CD14-positive monocyte (primary cell): Measurements from ENCODE around the gene FAM13A. TPM values are rescaled to one million over a fixed set of nuclear protein-coding genes. Genes with fewer than 3 reads are reported as not detected.

ENCODE experiments used
- DNase-seq, 3 donors: peaks; one replicate each; pipeline ENCODE4 v3.0.0-alpha.2; 2011 to 2022
- H2AFZ ChIP-seq: 2 replicates; pipeline ENCODE4 v1.6.0; 2012; ENCODE audit warnings: mild to moderate bottlenecking, low read depth, low read length, inconsistent platforms; ENCODE audit not compliant: insufficient read depth, poor library complexity, severe bottlenecking
- H3K27ac ChIP-seq, 2 donors: 1 replicate in 1 of 2; 2 replicates in 1 of 2; pipeline ENCODE4 v1.5.1; 2012 to 2013; ENCODE audit warnings: low read length in 2 of 2, control low read depth in 1 of 2, inconsistent platforms in 1 of 2, low read depth in 1 of 2, mild to moderate bottlenecking in 1 of 2
- H3K27me3 ChIP-seq, 2 donors: one replicate each; pipeline versions ENCODE4 v1.6.0 to v1.6.1; 2011 to 2013; ENCODE audit warnings: low read length in 2 of 2; ENCODE audit not compliant: control insufficient read depth in 2 of 2, insufficient read depth in 2 of 2
- H3K36me3 ChIP-seq, 2 donors: replicated peaks in 1 of 2; 1 replicate in 1 of 2; 2 replicates in 1 of 2; pipeline versions ENCODE4 v1.5.1 to v1.6.1; 2012 to 2013; ENCODE audit warnings: low read length in 2 of 2, control low read depth in 1 of 2, inconsistent platforms in 1 of 2, mild to moderate bottlenecking in 1 of 2; ENCODE audit not compliant: insufficient read depth in 2 of 2, control insufficient read depth in 1 of 2
- H3K4me1 ChIP-seq, 2 donors: 1 replicate in 1 of 2; 2 replicates in 1 of 2; pipeline versions ENCODE4 v1.5.1 to v1.6.1; 2012 to 2013; ENCODE audit warnings: low read length in 2 of 2, control low read depth in 1 of 2, inconsistent platforms in 1 of 2, mild to moderate bottlenecking in 1 of 2, moderate library complexity in 1 of 2; ENCODE audit not compliant: insufficient read depth in 2 of 2, control insufficient read depth in 1 of 2
- H3K4me2 ChIP-seq: replicated peaks from 2 replicates; pipeline ENCODE3; 2012; ENCODE audit warnings: low read length, moderate library complexity, mild to moderate bottlenecking; ENCODE audit not compliant: poor library complexity, severe bottlenecking; ENCODE audit errors: extremely low read depth
- H3K4me3 ChIP-seq, 3 experiments: fragments of 200-600 bp in 1 of 3; sonication (generic) in 1 of 3; replicated peaks in 1 of 3; 1 replicate in 2 of 3; 2 replicates in 1 of 3; pipeline ENCODE4 v1.5.1; 2011 to 2013; ENCODE audit warnings: low read length in 3 of 3, mild to moderate bottlenecking in 3 of 3, control low read depth in 2 of 3, low read depth in 2 of 3, inconsistent platforms in 1 of 3, moderate library complexity in 1 of 3
- H3K79me2 ChIP-seq: 2 replicates; pipeline ENCODE4 v1.6.0; 2012; ENCODE audit warnings: mild to moderate bottlenecking, control low read depth, inconsistent platforms, low read length, moderate library complexity; ENCODE audit not compliant: insufficient read depth
- H3K9ac ChIP-seq: 2 replicates; pipeline ENCODE4 v1.6.0; 2017; ENCODE audit warnings: low read length, mild to moderate bottlenecking; ENCODE audit not compliant: insufficient read depth, poor library complexity, severe bottlenecking
- H3K9me3 ChIP-seq, 2 donors: replicated peaks in 1 of 2; 1 replicate in 1 of 2; 2 replicates in 1 of 2; pipeline versions ENCODE4 v1.5.1 to v1.6.1; 2012 to 2013; ENCODE audit warnings: low read length in 2 of 2, control low read depth in 1 of 2; ENCODE audit not compliant: control insufficient read depth in 1 of 2, insufficient read depth in 1 of 2
- H4K20me1 ChIP-seq: 2 replicates; pipeline ENCODE4 v1.6.0; 2012; ENCODE audit warnings: mild to moderate bottlenecking, low read length, control low read depth, moderate library complexity; ENCODE audit not compliant: insufficient read depth
- H3K27ac Mint-ChIP-seq, 7 donors: one replicate each; pipeline ENCODE4 v1.8.0; 2020; ENCODE audit warnings: mild to moderate bottlenecking in 7 of 7, mixed read lengths in 7 of 7, moderate library complexity in 6 of 7, inconsistent platforms in 2 of 7
- H3K27me3 Mint-ChIP-seq, 3 donors: one replicate each; pipeline ENCODE4 v1.8.0; 2021 to 2022; ENCODE audit warnings: low read depth in 3 of 3, mild to moderate bottlenecking in 3 of 3, mixed read lengths in 3 of 3, moderate library complexity in 3 of 3, inconsistent platforms in 1 of 3
- H3K36me3 Mint-ChIP-seq, 2 donors: one replicate each; pipeline ENCODE4 v1.8.0; 2020; ENCODE audit warnings: mixed read lengths in 2 of 2, inconsistent platforms in 1 of 2, mild to moderate bottlenecking in 1 of 2
- H3K4me1 Mint-ChIP-seq: one replicate; pipeline ENCODE4 v1.8.0; 2020; ENCODE audit warnings: mild to moderate bottlenecking, mixed read lengths
- H3K4me3 Mint-ChIP-seq, 2 donors: one replicate each; pipeline ENCODE4 v1.8.0; 2020; ENCODE audit warnings: mild to moderate bottlenecking in 2 of 2, mixed read lengths in 2 of 2, moderate library complexity in 1 of 2
- H3K9me3 Mint-ChIP-seq, 7 donors: one replicate each; pipeline ENCODE4 v1.8.0; 2020 to 2022; ENCODE audit warnings: mixed read lengths in 7 of 7, mild to moderate bottlenecking in 6 of 7, moderate library complexity in 6 of 7, inconsistent platforms in 2 of 7
- WGBS: methylation state at CpG from one replicate; pipeline ENCODE4 v1.1.5; 2013; ENCODE audit warnings: missing lambda C conversion rate; ENCODE audit not compliant: insufficient coverage; 5-methylcytosine and 5-hydroxymethylcytosine counted together
- intact Hi-C, 2 donors: fragments of 100-400 bp; cut with micrococcal nuclease; formaldehyde crosslinking; loops; one replicate each; pipeline versions ENCODE4 v1.15.0 to v1.15.1; 2023
- polyA plus RNA-seq, 3 donors: library from polyadenylated mRNA; depleted of rRNA in 1 of 3; unstranded in 2 of 3; stranded (reverse) in 1 of 3; fragments of 300-500 nt in 2 of 3; fragments of >200 nt in 1 of 3; fragmentation: Illumina TruSeq in 2 of 3; gene quantifications; 1 replicate in 2 of 3; 2 replicates in 1 of 3; pipeline ENCODE4 v1.2.3, GENCODE V29; 2012 to 2021
- TF ChIP-seq, protein P1 (sequence below): fragments of 200-600 bp; IDR thresholded peaks from one replicate; pipeline ENCODE4 v1.8.0; 2022; ENCODE audit warnings: antibody characterized with exemption, mild to moderate bottlenecking

The FAM13A gene
- polyA plus RNA-seq, 3 donors: 5.3 to 20.0 (median 6.5) TPM

DNA sequence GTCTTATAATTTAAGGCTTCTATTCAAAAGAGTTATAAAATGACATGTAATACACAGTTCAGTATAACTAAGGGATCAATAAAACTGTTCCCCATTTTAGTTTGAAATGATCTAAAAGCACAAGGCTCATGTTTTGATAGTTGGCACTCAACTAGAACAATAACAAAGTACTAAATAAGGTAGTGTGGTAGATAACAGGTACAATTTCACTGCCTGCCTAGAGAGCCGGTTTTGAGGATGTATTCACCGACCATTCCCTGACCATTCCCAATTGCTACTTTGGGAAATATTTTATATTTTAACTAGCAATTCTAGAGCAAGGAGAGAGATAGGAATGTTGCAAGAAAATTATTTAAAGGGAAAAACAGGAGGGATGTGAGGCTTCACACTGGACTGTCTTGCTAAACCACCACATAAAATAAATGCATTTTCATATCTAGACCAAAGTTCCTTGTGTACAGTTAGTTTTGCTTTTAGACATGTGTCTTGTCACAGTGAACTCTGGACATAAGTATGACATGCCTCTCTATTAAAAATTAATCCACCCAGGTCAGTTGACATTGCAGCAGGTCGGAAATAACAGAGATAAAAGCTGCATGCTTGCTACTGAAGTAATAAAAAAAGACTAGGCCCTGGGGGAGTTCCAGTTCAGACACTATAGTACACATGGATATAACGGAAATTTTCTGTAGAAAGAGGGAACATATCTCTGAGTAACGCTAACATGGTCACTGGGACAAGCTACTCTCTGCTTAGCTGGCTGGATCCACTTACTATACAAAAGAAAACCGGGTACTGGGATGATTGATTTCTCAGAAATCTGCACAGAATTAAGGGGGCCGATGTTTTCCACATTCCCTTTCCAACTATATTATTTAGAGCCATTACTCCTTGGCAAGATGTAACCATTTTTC, 303.1 kb downstream of the FAM13A start:
- no peak overlapping the region for H3K4me3 Mint-ChIP-seq
- WGBS: 100% methylated on average over 1 of the region's 7 CpGs
- Histone ChIP-seq H3K4me2 (no peak overlapping the region), H4K20me1 (no peaks in the 10 kb centered on the region), H3K27me3 (no peaks in the 10 kb centered on the region), H3K9ac (no peak overlapping the region), H2AFZ (no peak overlapping the region), H3K4me3 (no peak overlapping the region), H3K27ac (no peak overlapping the region), H3K9me3 (no peaks in the 10 kb centered on the region), H3K79me2 (no peaks in the 10 kb centered on the region), H3K4me1 (no peaks in the 10 kb centered on the region), H3K36me3 (peaks cover 75 to 99% of the 10 kb centered on the region in 2 donors)
- no peaks in the 10 kb centered on the region for H3K4me1 Mint-ChIP-seq
- TF ChIP-seq, protein P1, sequence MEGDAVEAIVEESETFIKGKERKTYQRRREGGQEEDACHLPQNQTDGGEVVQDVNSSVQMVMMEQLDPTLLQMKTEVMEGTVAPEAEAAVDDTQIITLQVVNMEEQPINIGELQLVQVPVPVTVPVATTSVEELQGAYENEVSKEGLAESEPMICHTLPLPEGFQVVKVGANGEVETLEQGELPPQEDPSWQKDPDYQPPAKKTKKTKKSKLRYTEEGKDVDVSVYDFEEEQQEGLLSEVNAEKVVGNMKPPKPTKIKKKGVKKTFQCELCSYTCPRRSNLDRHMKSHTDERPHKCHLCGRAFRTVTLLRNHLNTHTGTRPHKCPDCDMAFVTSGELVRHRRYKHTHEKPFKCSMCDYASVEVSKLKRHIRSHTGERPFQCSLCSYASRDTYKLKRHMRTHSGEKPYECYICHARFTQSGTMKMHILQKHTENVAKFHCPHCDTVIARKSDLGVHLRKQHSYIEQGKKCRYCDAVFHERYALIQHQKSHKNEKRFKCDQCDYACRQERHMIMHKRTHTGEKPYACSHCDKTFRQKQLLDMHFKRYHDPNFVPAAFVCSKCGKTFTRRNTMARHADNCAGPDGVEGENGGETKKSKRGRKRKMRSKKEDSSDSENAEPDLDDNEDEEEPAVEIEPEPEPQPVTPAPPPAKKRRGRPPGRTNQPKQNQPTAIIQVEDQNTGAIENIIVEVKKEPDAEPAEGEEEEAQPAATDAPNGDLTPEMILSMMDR: no peak
- peaks cover 82 to 83% of the 10 kb centered on the region in 2 donors for H3K36me3 Mint-ChIP-seq
- DNase-seq: no peak
- intact Hi-C loops: no loop called here
- no peaks in the 10 kb centered on the region for H3K27me3 Mint-ChIP-seq
- no peaks in the 10 kb centered on the region for H3K9me3 Mint-ChIP-seq
- no peak overlapping the region for H3K27ac Mint-ChIP-seq

DNA sequence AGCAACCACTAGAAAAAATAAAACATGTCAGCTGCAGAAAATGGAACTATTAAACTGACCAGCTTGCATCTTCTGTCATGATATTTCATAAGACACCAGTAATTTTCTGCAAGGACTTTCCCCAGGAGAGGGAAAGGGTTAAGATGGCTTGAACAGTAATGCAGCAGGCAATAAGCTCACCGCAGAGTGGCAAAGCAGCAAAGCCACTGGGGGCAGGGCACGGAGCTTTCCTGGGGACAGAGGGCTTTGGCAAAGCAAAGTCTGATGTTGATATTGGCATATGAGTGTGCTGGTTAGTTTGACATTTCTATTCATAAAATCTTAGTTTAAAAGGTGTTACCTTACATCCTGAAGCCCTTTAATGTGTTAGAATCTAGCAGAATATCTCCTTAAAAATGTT, 304.2 kb downstream of the FAM13A start:
- Mint-ChIP-seq H3K4me3 (no peak overlapping the region), H3K27ac (peak overlapping the region in 1 of 7 donors; percentile 25), H3K27me3 (no peaks in the 10 kb centered on the region), H3K9me3 (no peaks in the 10 kb centered on the region), H3K36me3 (peaks cover 80 to 83% of the 10 kb centered on the region in 2 donors), H3K4me1 (no peaks in the 10 kb centered on the region)
- no peak overlapping the region for H3K4me3 ChIP-seq
- H3K4me1 ChIP-seq: no peaks in the 10 kb centered on the region
- H3K27me3 ChIP-seq: no peaks in the 10 kb centered on the region
- no peak overlapping the region for H3K4me2 ChIP-seq
- no peaks in the 10 kb centered on the region for H3K9me3 ChIP-seq
- DNase-seq: no peak
- no peak overlapping the region for H3K9ac ChIP-seq
- H3K27ac ChIP-seq: no peak overlapping the region
- no peaks in the 10 kb centered on the region for H4K20me1 ChIP-seq
- H2AFZ ChIP-seq: no peak overlapping the region
- intact Hi-C loops: no loop called here
- no CpG with 5 or more reads among the region's 2 CpGs for WGBS
- TF ChIP-seq, protein P1: no peak
- peaks cover 72 to 99% of the 10 kb centered on the region in 2 donors for H3K36me3 ChIP-seq
- no peaks in the 10 kb centered on the region for H3K79me2 ChIP-seq
